NCI-H510A treated with DMSO at 0.1 percent for 48 hours (cell line): Measurements from ENCODE around the gene PCGF6.
A peak's percentile ranks its signal among the peaks of the same experiment; 100 is the strongest.
"Not testable (repeated sequence)": the region's sequence is repeated elsewhere in the genome, so short reads cannot be mapped to it uniquely, and the experiment has no call there.

ENCODE experiments used
- DNase-seq: peaks from one replicate; lab custom pipeline; 2025; lab: John Stamatoyannopoulos, UW

Gene PCGF6

GRCh38 chr10:103316087-103316486, 34.9 kb downstream of the PCGF6 start:
- DNase-seq: no peak

GRCh38 chr10:103310197-103310596, 40.7 kb downstream of the PCGF6 start:
- no peak for DNase-seq

GRCh38 chr10:103307594-103307993, 43.3 kb downstream of the PCGF6 start:
- DNase-seq: no peak

- DNase-seq: no peak
These were observed 55.4 kb downstream of the PCGF6 start for GRCh38 chr10:103295374-103296015.

DNA sequence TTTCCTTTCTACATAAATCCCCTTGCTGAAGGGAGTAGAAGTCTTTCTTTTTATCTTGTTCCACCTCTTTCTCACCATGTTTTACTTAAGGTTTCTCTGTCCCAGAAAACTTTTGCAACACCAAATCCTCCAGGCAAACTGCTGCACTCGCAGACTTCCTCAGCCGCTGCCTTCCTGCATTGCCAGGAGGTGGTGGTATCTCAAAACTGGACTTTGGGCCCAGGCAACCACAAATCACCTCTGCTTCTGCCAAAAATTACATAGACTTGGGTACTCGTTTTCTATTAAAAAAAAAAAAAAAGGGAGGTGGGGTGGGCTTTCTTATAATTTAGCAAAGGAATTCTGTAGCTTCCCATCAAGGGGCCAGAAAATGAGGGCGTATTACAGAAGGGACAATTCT, 59.4 kb downstream of the PCGF6 start:
- no peak for DNase-seq

DNA sequence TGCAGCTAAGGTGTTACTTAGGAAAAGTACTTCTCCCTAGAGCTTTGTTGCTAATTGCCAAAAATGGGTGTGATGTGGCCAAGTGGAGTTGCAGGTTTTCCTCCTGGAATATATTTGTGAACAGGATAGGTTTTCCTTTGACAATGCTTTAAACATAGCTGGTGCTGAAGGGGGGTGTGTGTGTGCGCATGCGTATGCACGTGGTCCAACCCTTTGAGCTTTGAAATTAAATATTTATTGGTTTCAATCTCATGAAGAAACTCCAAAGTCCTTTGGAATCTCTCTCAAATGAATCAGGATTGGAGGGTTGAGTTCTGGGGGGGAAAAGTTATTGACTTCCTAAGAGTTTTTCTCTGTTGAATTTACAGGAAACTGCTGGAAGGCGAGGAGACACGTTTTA, 62.9 kb downstream of the PCGF6 start:
- no peak for DNase-seq

GRCh38 chr10:103284170-103284569, 66.8 kb downstream of the PCGF6 start:
- no peak for DNase-seq

DNA sequence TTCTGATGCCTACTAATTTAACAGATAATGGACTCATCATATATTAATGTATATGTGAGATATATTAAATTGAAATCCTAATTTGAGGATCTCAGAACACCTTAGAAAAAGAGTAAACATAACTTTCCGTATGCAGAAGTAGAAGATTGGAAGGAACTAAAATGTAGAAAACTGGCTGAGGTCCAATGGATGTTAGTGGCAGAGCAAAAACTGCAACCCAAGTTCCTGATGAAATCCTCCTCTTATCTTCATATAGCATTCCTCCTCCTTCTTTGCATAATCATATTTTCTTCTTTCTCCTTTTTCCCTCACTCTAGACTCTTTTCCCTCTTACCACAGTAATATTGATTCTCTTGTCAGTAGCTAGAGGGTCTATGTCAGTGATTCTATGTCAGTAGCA, 68.0 kb downstream of the PCGF6 start:
- no peak for DNase-seq

GRCh38 chr10:103281753-103282152, 69.2 kb downstream of the PCGF6 start:
- DNase-seq: peak; percentile 86

DNA sequence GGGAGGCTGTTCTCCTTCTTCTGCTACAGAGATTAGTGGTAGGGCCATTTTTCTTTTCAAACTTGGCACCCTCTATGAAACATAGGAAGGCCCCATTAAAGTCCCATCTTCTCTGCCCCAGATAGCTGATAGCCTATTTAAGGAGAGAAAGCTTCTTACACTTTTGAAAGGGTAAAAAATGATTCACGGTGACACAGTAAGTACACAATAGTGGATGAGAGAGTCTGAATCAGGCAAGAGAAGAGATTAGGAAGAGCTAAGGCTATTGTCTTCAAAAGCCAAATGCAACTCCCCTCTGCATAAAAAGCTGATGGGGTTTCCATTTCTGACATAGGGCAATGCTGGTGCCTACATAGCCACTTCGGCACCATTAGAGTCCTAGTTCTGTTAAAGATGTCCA, 70.4 kb downstream of the PCGF6 start:
- no peak for DNase-seq

GRCh38 chr10:103280031-103280430, 70.9 kb downstream of the PCGF6 start:
- no peak for DNase-seq

GRCh38 chr10:103278862-103279298, 72.1 kb downstream of the PCGF6 start:
- DNase-seq: no peak

GRCh38 chr10:103278537-103278823, 72.5 kb downstream of the PCGF6 start:
- DNase-seq: no peak

DNA sequence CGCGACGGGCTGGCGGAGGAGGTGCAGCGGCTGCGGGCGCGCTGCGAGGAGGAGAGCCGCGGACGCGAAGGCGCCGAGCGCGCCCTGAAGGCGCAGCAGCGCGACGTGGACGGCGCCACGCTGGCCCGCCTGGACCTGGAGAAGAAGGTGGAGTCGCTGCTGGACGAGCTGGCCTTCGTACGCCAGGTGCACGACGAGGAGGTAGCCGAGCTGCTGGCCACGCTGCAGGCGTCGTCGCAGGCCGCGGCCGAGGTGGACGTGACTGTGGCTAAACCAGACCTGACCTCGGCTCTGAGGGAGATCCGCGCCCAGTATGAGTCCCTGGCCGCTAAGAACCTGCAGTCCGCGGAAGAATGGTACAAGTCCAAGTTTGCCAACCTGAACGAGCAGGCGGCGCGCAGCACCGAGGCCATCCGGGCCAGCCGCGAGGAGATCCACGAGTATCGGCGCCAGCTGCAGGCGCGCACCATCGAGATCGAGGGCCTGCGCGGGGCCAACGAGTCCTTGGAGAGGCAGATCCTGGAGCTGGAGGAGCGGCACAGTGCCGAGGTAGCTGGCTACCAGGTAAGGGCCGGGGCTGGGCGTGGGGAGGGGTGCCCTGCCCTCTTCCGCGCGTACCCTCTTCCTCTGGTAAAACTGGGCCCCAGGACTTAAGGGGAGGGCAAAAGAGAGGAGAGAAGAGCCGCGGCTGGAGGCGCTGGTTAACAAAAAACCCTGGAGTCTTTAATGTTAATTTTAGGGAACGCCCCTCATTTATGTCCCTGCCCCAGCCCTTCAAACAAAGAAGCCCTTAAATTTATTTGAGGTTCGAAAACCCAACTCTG, 73.0 kb downstream of the PCGF6 start:
- peak; percentile 27 for DNase-seq

- DNase-seq: peak; percentile 76
These were observed 73.8 kb downstream of the PCGF6 start, which contains the start of gene INA for GRCh38 chr10:103276896-103277712. INA (plus strand) TSS chr10:103277138; CDS start chr10:103277212, 74 bp downstream.

GRCh38 chr10:103276251-103276895, 74.6 kb downstream of the PCGF6 start:
- no peak for DNase-seq

DNA sequence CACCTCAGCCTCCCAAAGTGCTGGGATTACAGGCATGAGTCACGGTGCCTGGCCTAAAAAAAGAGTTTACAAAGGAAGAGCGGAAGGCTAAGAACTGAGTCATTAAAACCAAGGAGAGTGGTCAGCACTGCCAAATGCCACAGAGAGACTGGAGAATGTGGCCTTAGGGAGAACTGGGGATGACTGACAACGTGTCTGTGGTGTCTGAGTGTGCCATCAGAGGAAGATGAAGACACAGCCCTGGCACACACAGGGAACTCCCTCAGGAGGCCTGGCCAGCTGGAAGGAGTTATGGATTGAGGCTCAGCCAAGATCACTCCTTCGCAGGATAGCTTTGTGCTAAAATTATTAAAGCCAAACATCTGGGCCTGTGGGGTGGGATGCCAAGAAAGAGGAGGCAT, 77.9 kb downstream of the PCGF6 start:
- DNase-seq: no peak

GRCh38 chr10:103265717-103266329, 85.1 kb downstream of the PCGF6 start:
- DNase-seq: no peak

- DNase-seq: no peak
These were observed 88.7 kb downstream of the PCGF6 start for GRCh38 chr10:103262229-103262628.

GRCh38 chr10:103259989-103260388, 91.0 kb downstream of the PCGF6 start:
- DNase-seq: no peak

- not testable (repeated sequence) for DNase-seq
These were observed 92.0 kb downstream of the PCGF6 start for GRCh38 chr10:103258928-103259327.

DNA sequence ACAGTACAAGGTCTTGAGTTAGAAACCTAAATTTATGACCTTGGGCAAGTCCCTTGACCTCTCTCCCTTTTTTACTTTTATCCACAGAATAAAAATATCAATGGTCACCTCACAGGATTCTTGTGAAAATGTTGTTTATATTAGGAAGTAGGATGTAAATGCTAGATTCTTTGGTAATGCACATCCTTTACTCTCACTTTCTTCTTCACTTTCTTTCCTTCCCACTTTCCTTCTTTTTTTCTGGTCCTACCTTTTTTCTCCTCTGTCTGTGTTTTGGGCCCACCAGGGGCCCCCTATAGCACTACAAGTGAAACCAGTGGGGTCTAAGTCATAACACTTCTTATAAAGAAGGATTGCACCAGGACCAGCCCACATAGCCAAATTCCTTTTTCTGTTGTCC, 93.1 kb downstream of the PCGF6 start:
- DNase-seq: no peak
